ENCODE data around the gene EFNA1. TPM values are rescaled to one million over a fixed set of nuclear protein-coding genes. Genes with fewer than 3 reads are reported as not detected.

The EFNA1 gene
- total RNA-seq, 1 donor from 2014 or later: 1.7 TPM

DNA sequence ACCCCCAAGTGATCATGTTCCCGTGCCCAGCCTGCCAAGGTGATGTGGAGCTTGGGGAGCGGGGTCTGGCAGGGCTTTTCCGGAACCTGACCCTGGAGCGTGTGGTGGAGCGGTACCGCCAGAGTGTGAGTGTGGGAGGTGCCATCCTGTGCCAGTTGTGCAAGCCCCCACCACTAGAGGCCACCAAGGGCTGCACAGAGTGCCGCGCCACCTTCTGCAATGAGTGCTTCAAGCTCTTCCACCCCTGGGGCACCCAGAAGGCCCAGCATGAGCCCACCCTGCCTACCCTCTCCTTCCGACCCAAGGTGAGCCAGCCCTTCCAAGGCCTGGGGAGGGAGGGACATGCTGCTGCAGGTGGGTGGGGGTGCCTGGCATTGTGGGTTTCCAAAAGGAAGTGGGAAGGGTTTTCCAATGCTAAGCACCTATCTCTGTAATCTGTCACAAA, 48.3 kb downstream of the EFNA1 start:
- peak; percentile 27 for DNase-seq
- TF ChIP-seq CTCF (IDR thresholded peaks at IDR 0.05; ENCODE audit: partially characterized antibody, unreplicated experiment): no peak
- no peak overlapping the region for H3K27ac Mint-ChIP-seq (ENCODE audit: unreplicated experiment)
- peaks cover 5% of the 10 kb centered on the region for H3K36me3 Mint-ChIP-seq (ENCODE audit: unreplicated experiment)
- peak overlapping the region; percentile 71 for H3K4me3 Mint-ChIP-seq (ENCODE audit: unreplicated experiment)
- peaks cover 15% of the 10 kb centered on the region for H3K27me3 Mint-ChIP-seq (ENCODE audit: unreplicated experiment)
- peaks cover 13% of the 10 kb centered on the region for H3K4me1 Mint-ChIP-seq (ENCODE audit: low read depth, unreplicated experiment)
- peaks cover 15% of the 10 kb centered on the region for H3K9me3 Mint-ChIP-seq (ENCODE audit: unreplicated experiment)

DNA sequence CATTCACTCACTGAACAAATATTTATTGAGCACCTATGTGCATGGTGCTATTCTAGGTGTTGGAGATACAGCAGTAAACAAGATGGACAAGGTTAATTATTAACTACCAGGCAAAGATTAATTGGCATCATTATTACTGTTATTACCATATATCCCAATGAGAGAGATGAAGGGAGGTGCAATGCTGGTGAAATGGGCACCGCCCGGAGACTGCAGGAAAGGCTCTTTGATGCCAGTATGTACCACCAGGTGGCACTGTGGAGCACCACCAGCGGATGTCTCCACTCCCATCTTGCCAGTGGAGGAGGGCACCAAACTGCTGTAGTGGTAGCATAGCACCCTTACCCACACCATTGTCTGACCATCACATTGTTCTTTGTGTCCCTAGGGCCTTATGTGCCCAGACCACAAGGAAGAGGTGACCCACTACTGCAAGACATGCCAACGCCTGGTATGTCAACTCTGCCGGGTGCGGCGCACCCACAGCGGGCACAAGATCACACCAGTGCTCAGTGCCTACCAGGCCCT, 48.9 kb downstream of the EFNA1 start:
- H3K4me1 Mint-ChIP-seq (ENCODE audit: low read depth, unreplicated experiment): peaks cover 13% of the 10 kb centered on the region
- peak overlapping the region; percentile 67 for H3K4me3 Mint-ChIP-seq (ENCODE audit: unreplicated experiment)
- peaks cover 15% of the 10 kb centered on the region for H3K9me3 Mint-ChIP-seq (ENCODE audit: unreplicated experiment)
- H3K36me3 Mint-ChIP-seq (ENCODE audit: unreplicated experiment): peaks cover 5% of the 10 kb centered on the region
- H3K27me3 Mint-ChIP-seq (ENCODE audit: unreplicated experiment): peaks cover 15% of the 10 kb centered on the region
- DNase-seq: peak; percentile 86
- H3K27ac Mint-ChIP-seq (ENCODE audit: unreplicated experiment): peak overlapping the region; percentile 53
- peak; percentile 81 for TF ChIP-seq CTCF (IDR thresholded peaks at IDR 0.05; ENCODE audit: partially characterized antibody, unreplicated experiment)

- Mint-ChIP-seq H3K36me3 (ENCODE audit: unreplicated experiment) (peaks cover 5% of the 10 kb centered on the region), H3K27ac (ENCODE audit: unreplicated experiment) (no peak overlapping the region), H3K9me3 (ENCODE audit: unreplicated experiment) (peaks cover 15% of the 10 kb centered on the region), H3K27me3 (ENCODE audit: unreplicated experiment) (peaks cover 15% of the 10 kb centered on the region), H3K4me3 (ENCODE audit: unreplicated experiment) (no peak overlapping the region), H3K4me1 (ENCODE audit: low read depth, unreplicated experiment) (peaks cover 8% of the 10 kb centered on the region)
- peak; percentile 5 for DNase-seq
- no peak for TF ChIP-seq CTCF (IDR thresholded peaks at IDR 0.05; ENCODE audit: partially characterized antibody, unreplicated experiment)
Measured at GRCh38 chr1:155177192-155177917, 49.7 kb downstream of the EFNA1 start.

GRCh38 chr1:155177918-155178281, 50.2 kb downstream of the EFNA1 start:
- H3K27ac Mint-ChIP-seq (ENCODE audit: unreplicated experiment): no peak overlapping the region
- DNase-seq: peak; percentile 5
- no peak for TF ChIP-seq CTCF (IDR thresholded peaks at IDR 0.05; ENCODE audit: partially characterized antibody, unreplicated experiment)
- no peak overlapping the region for H3K4me3 Mint-ChIP-seq (ENCODE audit: unreplicated experiment)
- peaks cover 12% of the 10 kb centered on the region for H3K27me3 Mint-ChIP-seq (ENCODE audit: unreplicated experiment)
- peaks cover 5% of the 10 kb centered on the region for H3K36me3 Mint-ChIP-seq (ENCODE audit: unreplicated experiment)
- H3K9me3 Mint-ChIP-seq (ENCODE audit: unreplicated experiment): peaks cover 12% of the 10 kb centered on the region
- H3K4me1 Mint-ChIP-seq (ENCODE audit: low read depth, unreplicated experiment): peaks cover 8% of the 10 kb centered on the region

GRCh38 chr1:155178441-155179111, 50.9 kb downstream of the EFNA1 start:
- Mint-ChIP-seq H3K27me3 (ENCODE audit: unreplicated experiment) (peaks cover 10% of the 10 kb centered on the region), H3K9me3 (ENCODE audit: unreplicated experiment) (peaks cover 6% of the 10 kb centered on the region), H3K4me1 (ENCODE audit: low read depth, unreplicated experiment) (peaks cover 4% of the 10 kb centered on the region), H3K36me3 (ENCODE audit: unreplicated experiment) (peaks cover 5% of the 10 kb centered on the region), H3K27ac (ENCODE audit: unreplicated experiment) (no peak overlapping the region), H3K4me3 (ENCODE audit: unreplicated experiment) (peak overlapping the region; percentile 69)
- no peak for TF ChIP-seq CTCF (IDR thresholded peaks at IDR 0.05; ENCODE audit: partially characterized antibody, unreplicated experiment)
- DNase-seq: peak; percentile 10
